ENCODE measurements around the gene TBCC.

GRCh38 chr6:42748203-42748898, 2.4 kb upstream of the TBCC start:
- TF ChIP-seq CTCF (IDR thresholded peaks at IDR 0.05; ENCODE audit: borderline replicate concordance, extremely low read depth, low read length, poor library complexity, severe bottlenecking) (no peak), EZH2 (IDR thresholded peaks at IDR 0.05; ENCODE audit: borderline replicate concordance, low read depth, low read length, severe bottlenecking) (no peak)

Measured in DND-41 (cell line).